SU-DHL-6 (cell line): ENCODE data around the gene ABCC12.
A peak's percentile ranks its signal among the peaks of the same experiment; 100 is the strongest.

Source experiments
- H2AFZ ChIP-seq: fragments of 200-600 bp; sonication (generic); 2 replicates; pipeline ENCODE4 v1.6.1; 2014; ENCODE audit warnings: low read depth, mild to moderate bottlenecking, moderate library complexity, mixed read lengths, antibody characterized with exemption, low read length; ENCODE audit not compliant: severe bottlenecking
- H3F3A ChIP-seq: fragments of 200-600 bp; shearing (Covaris generic); 2 replicates; pipeline ENCODE4 v1.6.0; 2016; ENCODE audit warnings: antibody characterized with exemption, mild to moderate bottlenecking; ENCODE audit not compliant: insufficient read depth
- H3K27ac ChIP-seq: fragments of 200-600 bp; sonication (generic); 2 replicates; pipeline ENCODE4 v1.5.1; 2016; ENCODE audit warnings: low read depth, mild to moderate bottlenecking, low read length, moderate library complexity, mixed read lengths
- H3K27me3 ChIP-seq: fragments of 200-600 bp; sonication (generic), shearing (Covaris generic); 2 replicates; pipeline ENCODE4 v1.6.0; 2014; ENCODE audit warnings: mild to moderate bottlenecking, low read length
- H3K36me3 ChIP-seq: fragments of 200-600 bp; sonication (generic); 2 replicates; pipeline ENCODE4 v1.6.1; 2014; ENCODE audit warnings: mild to moderate bottlenecking, low read length, mixed read lengths
- H3K4me2 ChIP-seq: fragments of 300-600, 200-600 bp; shearing (Covaris generic), sonication (generic); 2 replicates; pipeline ENCODE4 v1.6.0; 2014; ENCODE audit warnings: low read length, low read depth, mild to moderate bottlenecking; ENCODE audit not compliant: poor library complexity, severe bottlenecking
- H3K4me3 ChIP-seq: fragments of 200-600 bp; sonication (generic); 2 replicates; pipeline ENCODE4 v1.5.1; 2014; ENCODE audit warnings: antibody characterized with exemption, low read length, mild to moderate bottlenecking, mixed read lengths; ENCODE audit not compliant: insufficient read depth, poor library complexity, severe bottlenecking
- H3K79me2 ChIP-seq: fragments of 200-600 bp; sonication (generic); 2 replicates; pipeline ENCODE4 v1.6.1; 2014; ENCODE audit warnings: mild to moderate bottlenecking, low read length, moderate library complexity; ENCODE audit not compliant: insufficient read depth
- H3K9ac ChIP-seq: fragments of 200-600 bp; sonication (generic); 2 replicates; pipeline ENCODE4 v1.7.0; 2014; ENCODE audit warnings: mild to moderate bottlenecking, low read length
- H3K9me2 ChIP-seq: fragments of 200-600 bp; sonication (generic); replicated peaks from 2 replicates; pipeline ENCODE4 v1.6.1; 2014; ENCODE audit warnings: low read length; ENCODE audit not compliant: insufficient read depth
- H3K9me3 ChIP-seq: fragments of 200-600 bp; sonication (generic); 2 replicates; pipeline ENCODE4 v1.6.1; 2014; ENCODE audit warnings: low read length, mixed read lengths; ENCODE audit not compliant: insufficient read depth
- H4K20me1 ChIP-seq: fragments of 200-600 bp; sonication (generic); 2 replicates; pipeline ENCODE4 v1.6.1; 2014; ENCODE audit warnings: low read depth, mild to moderate bottlenecking, antibody characterized with exemption, low read length, moderate library complexity, mixed read lengths
- EZH2phosphoT487 ChIP-seq: fragments of 200-600 bp; sonication (generic), shearing (Covaris generic); conservative IDR thresholded peaks from 2 replicates; pipeline ENCODE4 v1.6.1; 2018; ENCODE audit warnings: mild to moderate bottlenecking, antibody characterized with exemption, low read length, moderate library complexity, mixed read lengths
- TF ChIP-seq, protein P1 (sequence below): fragments of 200-600 bp; sonication (generic); IDR thresholded peaks from one replicate; pipeline ENCODE4 v1.5.1; 2017; ENCODE audit warnings: antibody characterized with exemption, mild to moderate bottlenecking, low read length, moderate library complexity; ENCODE audit not compliant: insufficient read depth, poor library complexity, severe bottlenecking

ABCC12 gene

DNA sequence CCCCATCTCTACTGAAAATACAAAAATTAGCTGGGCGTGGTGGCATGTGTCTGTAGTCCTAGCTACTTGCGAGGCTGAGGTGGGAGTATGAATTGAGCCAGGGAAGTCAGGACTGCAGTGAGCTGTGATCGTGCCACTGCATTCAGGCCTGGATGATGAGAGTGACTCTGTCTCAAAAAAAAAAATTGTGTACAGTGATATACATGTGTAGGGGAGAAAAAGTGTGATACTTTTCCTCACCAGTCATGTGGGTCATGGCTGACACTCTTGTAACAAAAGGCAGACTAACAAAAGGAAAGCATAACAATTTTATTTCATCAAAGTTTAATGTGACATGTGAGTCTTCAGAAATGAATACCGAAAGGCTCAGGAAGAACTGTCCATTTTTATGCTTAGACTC lies 2.0 kb upstream of the ABCC12 start:
- Histone ChIP-seq H3K9me2 (no peaks in the 10 kb centered on the region), H3K9me3 (no peaks in the 10 kb centered on the region), H2AFZ (no peak overlapping the region), H4K20me1 (no peaks in the 10 kb centered on the region), H3K79me2 (no peaks in the 10 kb centered on the region), H3K4me2 (no peak overlapping the region), H3K9ac (no peak overlapping the region), H3K36me3 (no peaks in the 10 kb centered on the region), H3K4me3 (no peak overlapping the region), H3F3A (no peaks in the 10 kb centered on the region), H3K27ac (no peak overlapping the region), H3K27me3 (no peaks in the 10 kb centered on the region)
- no peak for TF ChIP-seq EZH2phosphoT487
- TF ChIP-seq, protein P1, sequence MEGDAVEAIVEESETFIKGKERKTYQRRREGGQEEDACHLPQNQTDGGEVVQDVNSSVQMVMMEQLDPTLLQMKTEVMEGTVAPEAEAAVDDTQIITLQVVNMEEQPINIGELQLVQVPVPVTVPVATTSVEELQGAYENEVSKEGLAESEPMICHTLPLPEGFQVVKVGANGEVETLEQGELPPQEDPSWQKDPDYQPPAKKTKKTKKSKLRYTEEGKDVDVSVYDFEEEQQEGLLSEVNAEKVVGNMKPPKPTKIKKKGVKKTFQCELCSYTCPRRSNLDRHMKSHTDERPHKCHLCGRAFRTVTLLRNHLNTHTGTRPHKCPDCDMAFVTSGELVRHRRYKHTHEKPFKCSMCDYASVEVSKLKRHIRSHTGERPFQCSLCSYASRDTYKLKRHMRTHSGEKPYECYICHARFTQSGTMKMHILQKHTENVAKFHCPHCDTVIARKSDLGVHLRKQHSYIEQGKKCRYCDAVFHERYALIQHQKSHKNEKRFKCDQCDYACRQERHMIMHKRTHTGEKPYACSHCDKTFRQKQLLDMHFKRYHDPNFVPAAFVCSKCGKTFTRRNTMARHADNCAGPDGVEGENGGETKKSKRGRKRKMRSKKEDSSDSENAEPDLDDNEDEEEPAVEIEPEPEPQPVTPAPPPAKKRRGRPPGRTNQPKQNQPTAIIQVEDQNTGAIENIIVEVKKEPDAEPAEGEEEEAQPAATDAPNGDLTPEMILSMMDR = no peak

DNA sequence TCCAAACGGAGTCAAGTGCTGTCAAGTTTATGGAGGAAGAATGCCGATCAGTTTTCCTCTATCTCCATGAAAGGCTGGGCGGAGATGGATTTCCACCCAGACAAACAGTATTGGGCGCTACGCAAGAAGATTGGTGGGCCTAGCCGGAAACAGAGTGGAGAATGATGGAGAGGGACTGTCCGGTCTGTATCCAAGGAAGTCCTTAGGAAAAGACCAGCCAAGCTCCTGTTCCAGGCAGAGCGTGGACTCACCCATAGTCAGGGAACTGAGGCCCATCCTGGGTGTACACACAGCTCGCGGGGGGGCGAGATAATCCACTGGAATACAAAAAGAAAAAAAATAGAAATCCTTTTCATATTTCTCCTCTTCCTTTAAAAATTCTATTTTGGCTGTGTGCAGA lies 1.5 kb upstream of the ABCC12 start:
- no peaks in the 10 kb centered on the region for H3K27me3 ChIP-seq
- TF ChIP-seq, protein P1 = no peak
- TF ChIP-seq EZH2phosphoT487 = no peak
- H3K9ac ChIP-seq = no peak overlapping the region
- no peak overlapping the region for H3K27ac ChIP-seq
- no peaks in the 10 kb centered on the region for H4K20me1 ChIP-seq
- no peak overlapping the region for H3K4me2 ChIP-seq
- H3K4me3 ChIP-seq = no peak overlapping the region
- no peaks in the 10 kb centered on the region for H3K9me3 ChIP-seq
- no peaks in the 10 kb centered on the region for H3F3A ChIP-seq
- H3K79me2 ChIP-seq = no peaks in the 10 kb centered on the region
- no peaks in the 10 kb centered on the region for H3K9me2 ChIP-seq
- H2AFZ ChIP-seq = no peak overlapping the region
- H3K36me3 ChIP-seq = no peaks in the 10 kb centered on the region

DNA sequence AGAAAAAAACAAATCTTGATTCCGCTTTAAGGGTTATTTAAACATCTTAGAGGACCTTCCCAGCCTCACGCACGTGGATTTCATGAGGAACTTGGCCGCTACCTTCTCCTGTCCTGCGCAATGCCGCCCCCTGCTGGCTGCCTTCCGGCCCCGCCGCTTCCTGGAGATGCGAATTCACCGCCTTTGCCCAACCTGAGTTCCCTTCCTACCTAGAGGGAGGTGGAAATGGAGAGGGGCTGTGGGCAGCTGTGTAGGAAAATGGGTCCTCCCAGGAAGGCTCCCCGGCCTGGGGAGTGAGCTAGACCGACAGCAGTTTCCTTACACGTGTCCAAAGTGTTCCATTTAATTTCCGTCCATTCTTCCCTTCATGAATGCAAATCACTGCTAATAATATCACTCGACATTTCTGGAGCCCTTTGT lies 1.0 kb upstream of the ABCC12 start:
- Histone ChIP-seq H3K4me2 (no peak overlapping the region), H3K9ac (no peak overlapping the region)

More for the DNA sequence above, 1.0 kb upstream of the ABCC12 start:
- Histone ChIP-seq H2AFZ (no peak overlapping the region), H3K36me3 (no peaks in the 10 kb centered on the region), H3K27me3 (no peaks in the 10 kb centered on the region), H3K9me3 (no peaks in the 10 kb centered on the region), H3F3A (no peaks in the 10 kb centered on the region), H3K27ac (no peak overlapping the region), H4K20me1 (no peaks in the 10 kb centered on the region), H3K79me2 (no peaks in the 10 kb centered on the region), H3K4me3 (no peak overlapping the region), H3K9me2 (no peaks in the 10 kb centered on the region)
- TF ChIP-seq, protein P1 = peak; percentile 88
- no peak for TF ChIP-seq EZH2phosphoT487
